HUES64 (cell line): Measurements from ENCODE around the gene C16orf87. TPM values are rescaled to one million over a fixed set of nuclear protein-coding genes. Genes with fewer than 3 reads are reported as not detected.
"Not testable (repeated sequence)": the region's sequence is repeated elsewhere in the genome, so short reads cannot be mapped to it uniquely, and the experiment has no call there.

Source experiments
- H3K27ac ChIP-seq: 2 replicates; pipeline ENCODE4 v1.7.0; 2013; ENCODE audit warnings: low read depth, low read length, inconsistent platforms
- H3K27me3 ChIP-seq: 2 replicates; pipeline ENCODE4 v1.6.1; 2013; ENCODE audit warnings: mild to moderate bottlenecking, low read length; ENCODE audit not compliant: insufficient read depth
- H3K36me3 ChIP-seq: 2 replicates; pipeline ENCODE4 v1.6.1; 2013; ENCODE audit warnings: mild to moderate bottlenecking, low read length; ENCODE audit not compliant: insufficient read depth
- H3K4me1 ChIP-seq: 2 replicates; pipeline ENCODE4 v1.6.1; 2013; ENCODE audit warnings: mild to moderate bottlenecking, low read length, moderate library complexity; ENCODE audit not compliant: insufficient read depth
- H3K4me3 ChIP-seq: 2 replicates; pipeline ENCODE4 v1.5.1; 2013; ENCODE audit warnings: mild to moderate bottlenecking, low read length, moderate library complexity
- H3K9ac ChIP-seq: 2 replicates; pipeline ENCODE4 v1.6.1; 2013; ENCODE audit warnings: mild to moderate bottlenecking, low read depth, low read length
- H3K9me3 ChIP-seq: 2 replicates; pipeline ENCODE4 v1.6.1; 2013; ENCODE audit warnings: low read depth, low read length; ENCODE audit not compliant: insufficient read depth
- WGBS: fragments of 150-250, 120-280 bp; methylation state at CpG from one replicate; pipeline ENCODE4 v1.1.7; 2013; ENCODE audit warnings: missing lambda C conversion rate; 5-methylcytosine and 5-hydroxymethylcytosine counted together
- polyA plus RNA-seq, 2 experiments: library from polyadenylated mRNA; stranded (reverse); fragments of 50-300 nt; gene quantifications; one replicate each; pipeline ENCODE4 v1.2.3, GENCODE V29; 2013

Gene C16orf87, protein sequence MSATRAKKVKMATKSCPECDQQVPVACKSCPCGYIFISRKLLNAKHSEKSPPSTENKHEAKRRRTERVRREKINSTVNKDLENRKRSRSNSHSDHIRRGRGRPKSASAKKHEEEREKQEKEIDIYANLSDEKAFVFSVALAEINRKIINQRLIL
- polyA plus RNA-seq (2013, experiment 1 of 2), result 14.6 TPM
- polyA plus RNA-seq (2013, experiment 2 of 2), result 18.6 TPM

DNA sequence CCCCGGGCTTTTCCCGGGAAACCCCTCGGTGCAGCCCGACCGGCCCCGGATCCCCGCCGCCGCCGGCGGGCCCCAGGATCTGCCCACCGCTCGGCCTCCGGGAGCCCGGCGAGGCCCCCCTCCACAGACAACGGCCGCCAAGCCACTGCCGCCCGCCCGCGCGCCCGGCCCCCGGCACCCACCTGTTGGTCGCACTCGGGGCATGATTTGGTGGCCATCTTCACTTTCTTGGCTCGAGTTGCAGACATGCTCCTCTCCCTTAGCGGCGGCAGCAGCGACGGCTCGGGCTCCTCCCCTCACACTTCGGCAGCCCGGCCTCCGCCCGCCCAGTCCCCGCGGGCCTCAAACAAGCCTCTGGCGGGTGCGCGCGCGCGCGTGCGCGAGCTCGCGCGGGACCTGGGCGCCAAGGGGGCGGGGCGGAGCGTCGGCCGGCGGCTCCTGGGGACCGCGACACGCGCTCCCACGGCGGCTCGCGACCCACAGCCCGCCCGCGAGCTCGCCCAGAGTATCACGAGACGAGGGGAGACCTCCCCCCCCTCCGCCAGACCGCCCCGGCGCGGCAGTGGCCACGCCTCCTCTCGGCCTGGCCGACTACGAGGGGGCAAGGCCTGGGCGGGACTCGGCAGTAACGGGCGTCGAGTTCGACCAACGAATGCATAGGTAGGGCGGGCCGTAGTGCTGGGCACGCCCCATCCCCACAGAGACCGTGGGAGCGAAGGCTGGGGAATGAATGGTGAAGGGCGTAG, at the start of gene C16orf87:
Gene C16orf87, minus strand, starts transcription at position 279 of the 746 bp plus-strand sequence. Its CDS starts 31 bp downstream, at position 248.
- Histone ChIP-seq H3K4me3 (peak within 1 kb of the TSS; percentile 100), H3K27ac (peak within 1 kb of the TSS; percentile 85), H3K9ac (peak within 1 kb of the TSS; percentile 94), H3K36me3 (no peaks in the 10 kb centered on the region), H3K4me1 (peaks cover 23% of the 10 kb centered on the region), H3K9me3 (no peaks in the 10 kb centered on the region), H3K27me3 (no peaks in the 10 kb centered on the region)
- WGBS, result under 1% methylated on average over 94 of the region's 94 CpGs

DNA sequence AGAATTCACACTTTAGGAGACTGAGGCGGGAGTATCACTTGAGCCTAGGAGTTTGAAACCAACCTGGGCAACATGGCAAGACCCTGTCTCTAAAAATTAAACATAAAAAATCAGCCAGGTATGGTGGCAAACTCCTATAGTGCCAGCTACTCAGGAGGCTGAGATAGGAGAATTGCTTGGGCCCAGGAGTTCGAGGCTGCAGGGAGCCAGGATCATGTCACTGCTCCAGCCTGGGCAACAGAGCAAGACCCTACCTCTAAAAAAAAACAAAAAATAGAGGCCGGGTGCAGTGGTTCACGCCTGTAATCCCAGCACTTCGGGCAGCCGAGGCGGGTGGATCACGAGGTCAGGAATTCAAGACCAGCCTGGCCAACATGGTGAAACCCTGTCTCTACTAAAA, 44.3 kb upstream of the C16orf87 start:
- Histone ChIP-seq H3K27me3 (no peaks in the 10 kb centered on the region), H3K4me1 (0 out of 2 replicates have a peak, but pooled peaks cover 5% of the 10 kb centered on the region), H3K27ac (no peak overlapping the region), H3K9ac (no peak overlapping the region), H3K9me3 (no peaks in the 10 kb centered on the region), H3K4me3 (no peak overlapping the region), H3K36me3 (no peaks in the 10 kb centered on the region)
- 95% methylated on average over 8 of the region's 8 CpGs for WGBS

DNA sequence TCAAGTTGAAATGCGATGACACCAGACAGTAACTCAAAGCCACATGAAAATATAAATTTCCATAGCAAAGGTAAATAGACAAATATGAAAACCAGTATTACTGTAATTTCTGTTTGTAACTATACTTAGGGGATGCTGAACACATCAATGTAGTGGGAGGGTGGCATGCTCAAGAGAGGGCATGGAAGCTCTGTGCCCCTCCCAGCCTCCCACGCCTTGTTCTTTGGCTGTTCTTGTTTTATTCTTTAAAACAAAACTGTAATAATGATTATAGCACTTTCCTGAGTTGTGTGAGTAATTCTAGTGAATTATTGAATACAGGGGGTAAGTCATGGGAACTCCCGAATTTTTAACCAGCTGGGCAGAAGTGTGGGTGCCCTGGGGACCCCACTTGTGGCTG, 42.2 kb upstream of the C16orf87 start:
- Histone ChIP-seq H3K27me3 (no peaks in the 10 kb centered on the region), H3K4me1 (0 out of 2 replicates have a peak, but pooled peaks cover 5% of the 10 kb centered on the region), H3K9ac (no peak overlapping the region), H3K4me3 (no peak overlapping the region), H3K9me3 (no peaks in the 10 kb centered on the region), H3K27ac (no peak overlapping the region), H3K36me3 (no peaks in the 10 kb centered on the region)
- WGBS, result 96% methylated on average over 2 of the region's 3 CpGs

DNA sequence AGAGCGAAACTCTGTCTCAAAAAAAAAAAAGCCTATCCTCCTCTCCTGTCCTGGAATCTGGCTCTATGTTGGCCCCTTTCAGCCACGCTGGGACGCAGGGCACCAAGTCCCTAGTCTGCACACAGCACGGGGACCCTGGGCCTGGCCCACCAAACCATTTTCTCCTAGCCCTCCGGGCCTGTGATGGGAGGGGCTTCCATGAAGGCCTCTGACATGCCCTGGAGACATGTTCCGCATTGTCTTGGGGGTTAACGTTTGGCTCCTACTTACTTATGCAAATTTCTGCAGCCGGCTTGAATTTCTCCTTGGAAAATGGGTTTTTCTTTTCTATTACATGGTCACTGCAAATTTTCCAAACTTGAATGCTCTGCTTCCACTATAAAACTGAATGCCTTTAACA, 40.6 kb upstream of the C16orf87 start:
- Histone ChIP-seq H3K9ac (no peak overlapping the region), H3K27ac (no peak overlapping the region), H3K36me3 (no peaks in the 10 kb centered on the region), H3K4me1 (0 out of 2 replicates have a peak, but pooled peaks cover 5% of the 10 kb centered on the region), H3K9me3 (no peaks in the 10 kb centered on the region), H3K27me3 (no peaks in the 10 kb centered on the region), H3K4me3 (no peak overlapping the region)
- WGBS, result 47% methylated on average over 8 of the region's 8 CpGs

DNA sequence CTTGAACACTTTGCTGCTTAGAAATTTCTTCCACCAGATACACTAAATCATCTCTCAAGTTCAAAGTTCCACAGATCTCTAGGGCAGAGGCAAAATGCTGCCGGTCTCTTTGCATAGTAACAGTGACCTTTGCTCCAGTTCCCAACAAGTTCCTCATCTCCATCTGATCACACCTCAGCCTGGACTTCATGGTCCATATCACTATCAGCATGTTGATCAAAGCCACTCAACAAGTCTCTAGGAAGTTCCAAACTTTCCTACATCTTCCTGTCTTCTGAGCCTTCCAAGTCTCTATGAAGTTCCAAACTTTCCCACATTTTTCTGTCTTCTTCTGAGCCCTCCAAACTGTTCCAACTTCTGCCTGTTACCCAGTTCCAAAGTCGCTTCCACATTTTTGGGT, 37.9 kb upstream of the C16orf87 start:
- not testable (repeated sequence) for H3K9ac ChIP-seq, H3K27me3 ChIP-seq, H3K4me3 ChIP-seq, H3K9me3 ChIP-seq, H3K36me3 ChIP-seq, H3K27ac ChIP-seq, H3K4me1 ChIP-seq
- 81% methylated on average over 2 of the region's 2 CpGs for WGBS

DNA sequence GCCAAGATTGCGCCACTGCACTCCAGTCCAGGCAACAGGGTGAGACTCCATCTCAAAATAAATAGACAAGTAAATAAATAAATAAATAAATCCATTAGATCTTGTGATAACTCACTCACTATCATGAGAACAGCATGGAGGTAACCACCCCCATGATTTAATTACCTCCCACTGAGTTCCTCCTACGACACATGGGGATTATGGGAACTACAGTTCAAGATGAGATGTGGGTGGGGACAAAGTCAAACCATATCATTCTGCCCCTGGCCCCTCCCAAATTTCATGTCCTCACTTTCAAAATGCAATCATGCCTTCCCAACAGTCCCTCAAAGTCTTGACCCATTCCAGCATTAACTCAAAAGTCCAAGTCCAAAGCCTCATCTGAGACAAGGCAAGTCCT, 36.5 kb upstream of the C16orf87 start:
- H3K4me1 ChIP-seq, H3K9me3 ChIP-seq, H3K4me3 ChIP-seq, H3K36me3 ChIP-seq, H3K27ac ChIP-seq, H3K9ac ChIP-seq, H3K27me3 ChIP-seq: not testable (repeated sequence)
- WGBS, result no CpG with 5 or more reads among the region's 2 CpGs

DNA sequence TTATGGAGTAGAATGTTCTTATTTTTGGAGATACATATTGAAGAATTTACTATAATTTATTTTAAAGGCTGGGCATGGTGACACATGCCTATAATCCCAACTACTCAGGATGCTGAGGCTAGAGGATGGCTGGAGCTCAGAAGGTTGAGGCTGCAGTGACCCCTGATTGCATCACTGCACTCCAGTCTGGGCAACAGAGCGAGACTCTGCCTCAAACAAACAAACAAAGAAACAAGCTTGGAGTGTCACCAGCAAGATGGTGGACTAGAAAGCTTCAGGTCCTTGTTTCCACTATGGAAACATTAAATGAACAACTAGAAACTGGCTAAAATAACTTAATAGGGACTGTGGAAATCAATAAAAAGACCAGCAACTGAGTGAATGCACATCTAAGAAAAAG, 35.3 kb upstream of the C16orf87 start:
- no peak overlapping the region for H3K27ac ChIP-seq
- no peak overlapping the region for H3K9ac ChIP-seq
- no peaks in the 10 kb centered on the region for H3K9me3 ChIP-seq
- WGBS, result 94% methylated on average over 1 of the region's 1 CpG
- H3K4me3 ChIP-seq, result no peak overlapping the region
- peaks cover 4% of the 10 kb centered on the region; the same call in 1 of the 2 replicates for H3K4me1 ChIP-seq
- H3K36me3 ChIP-seq, result no peaks in the 10 kb centered on the region
- no peaks in the 10 kb centered on the region for H3K27me3 ChIP-seq

DNA sequence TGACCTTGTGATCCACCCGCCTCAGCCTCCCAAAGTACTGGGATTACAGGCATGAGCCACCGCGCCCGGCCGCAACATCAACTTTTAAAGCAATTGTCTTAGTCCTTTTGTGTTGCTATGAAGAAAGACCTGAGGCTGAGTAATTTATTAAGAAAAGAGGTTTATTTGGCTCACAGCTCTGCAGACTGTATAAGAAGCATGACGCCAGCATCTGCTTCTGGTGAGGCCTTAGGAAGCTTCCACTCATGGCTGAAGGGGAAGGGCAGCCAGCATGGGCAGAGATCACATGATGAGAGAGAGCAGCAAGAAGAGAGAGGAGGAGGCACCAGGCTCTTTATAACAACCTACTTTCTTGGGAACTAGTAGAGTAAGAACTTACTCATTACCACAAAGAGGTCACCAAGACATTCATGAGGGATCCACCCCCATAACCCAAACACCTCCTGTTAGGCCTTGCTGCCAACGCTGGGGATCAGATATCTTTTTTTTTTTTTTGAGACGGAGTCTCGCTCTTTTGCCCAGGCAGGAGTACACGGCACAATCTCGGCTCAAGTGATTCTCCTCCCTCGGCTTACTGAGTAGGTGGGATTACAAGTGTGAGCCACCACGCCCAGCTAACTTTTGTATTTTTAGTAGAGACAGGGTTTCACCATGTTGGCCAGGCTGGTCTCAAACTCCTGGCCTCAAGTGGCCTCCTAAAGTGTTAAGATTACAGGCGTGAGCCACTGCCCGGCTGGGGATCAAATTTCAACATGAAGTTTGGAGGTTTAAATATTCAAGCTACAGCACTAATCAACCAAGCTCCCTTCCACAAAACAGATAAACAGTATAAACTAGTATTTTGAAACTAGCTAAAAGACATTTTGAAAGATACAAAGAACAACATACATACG, 31.8 kb upstream of the C16orf87 start:
- peaks cover 4% of the 10 kb centered on the region; the same call in 1 of the 2 replicates for H3K4me1 ChIP-seq
- no peaks in the 10 kb centered on the region for H3K27me3 ChIP-seq
- no peak overlapping the region for H3K27ac ChIP-seq
- H3K4me3 ChIP-seq, result no peak overlapping the region
- no peak overlapping the region for H3K9ac ChIP-seq
- no peaks in the 10 kb centered on the region for H3K9me3 ChIP-seq
- 91% methylated on average over 15 of the region's 16 CpGs for WGBS
- no peaks in the 10 kb centered on the region for H3K36me3 ChIP-seq

DNA sequence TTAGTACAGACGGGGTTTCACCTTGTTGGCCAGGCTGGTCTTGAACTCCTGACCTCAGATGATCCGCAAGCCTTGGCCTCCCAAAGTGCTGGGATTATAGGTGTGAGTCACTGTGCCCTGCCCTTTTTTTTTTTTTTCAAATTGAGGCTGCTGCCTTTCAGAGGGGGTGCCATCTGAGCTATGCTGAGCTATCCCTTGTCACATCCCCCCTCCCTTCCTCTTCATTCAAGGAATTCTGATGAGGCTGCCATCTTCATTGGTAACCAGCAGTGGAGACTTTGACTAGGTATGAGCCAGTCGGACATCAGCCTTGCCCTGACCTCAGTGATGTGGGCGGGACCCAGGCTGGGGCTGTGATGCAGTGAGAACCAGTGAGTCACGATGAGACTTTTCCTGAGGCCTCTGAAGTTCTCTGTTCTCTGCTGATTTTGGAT, 28.8 kb upstream of the C16orf87 start:
- Histone ChIP-seq H3K9me3 (no peaks in the 10 kb centered on the region), H3K4me1 (peaks cover 6% of the 10 kb centered on the region; the same call in 1 of the 2 replicates), H3K9ac (no peak overlapping the region), H3K4me3 (no peak overlapping the region), H3K27me3 (no peaks in the 10 kb centered on the region), H3K27ac (no peak overlapping the region), H3K36me3 (no peaks in the 10 kb centered on the region)
- 84% methylated on average over 5 of the region's 5 CpGs for WGBS

DNA sequence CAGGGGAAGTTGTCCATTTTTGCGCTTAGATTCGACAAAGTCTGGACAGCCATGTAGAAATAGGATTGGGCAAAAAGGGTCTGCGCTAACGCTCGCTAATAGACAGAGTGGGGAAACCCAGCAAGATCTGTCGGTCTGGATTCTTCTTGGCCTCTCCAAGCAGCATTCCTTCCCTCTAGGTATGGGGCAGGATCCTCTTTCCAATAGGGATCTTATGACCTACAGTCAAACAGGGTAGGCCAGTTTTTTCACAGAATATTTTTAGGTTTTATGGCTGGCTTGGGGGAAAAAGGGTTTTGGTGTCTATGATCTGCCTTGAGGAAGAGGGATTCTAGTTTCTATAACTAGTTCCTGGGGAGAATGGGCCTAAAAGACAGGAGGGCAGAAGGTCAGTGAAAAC, 27.2 kb upstream of the C16orf87 start:
- no peaks in the 10 kb centered on the region for H3K36me3 ChIP-seq
- no peak overlapping the region for H3K27ac ChIP-seq
- WGBS, result 95% methylated on average over 6 of the region's 6 CpGs
- no peak overlapping the region for H3K4me3 ChIP-seq
- H3K9ac ChIP-seq, result no peak overlapping the region
- H3K27me3 ChIP-seq, result no peaks in the 10 kb centered on the region
- H3K4me1 ChIP-seq, result peaks cover 5% of the 10 kb centered on the region; the same call in 1 of the 2 replicates
- no peaks in the 10 kb centered on the region for H3K9me3 ChIP-seq
